TTC549 (cell line): ENCODE results near the gene UCP2.

Experiments
- FAIRE-seq: peaks from 2 replicates; lab custom pipeline; 2012; peaks lifted over from hg19 to GRCh38; lab: Jason Lieb, UNC

The UCP2 gene

GRCh38 chr11:73969991-73970800 lies 12.4 kb downstream of the UCP2 start:
- FAIRE-seq, result no peak

DNA sequence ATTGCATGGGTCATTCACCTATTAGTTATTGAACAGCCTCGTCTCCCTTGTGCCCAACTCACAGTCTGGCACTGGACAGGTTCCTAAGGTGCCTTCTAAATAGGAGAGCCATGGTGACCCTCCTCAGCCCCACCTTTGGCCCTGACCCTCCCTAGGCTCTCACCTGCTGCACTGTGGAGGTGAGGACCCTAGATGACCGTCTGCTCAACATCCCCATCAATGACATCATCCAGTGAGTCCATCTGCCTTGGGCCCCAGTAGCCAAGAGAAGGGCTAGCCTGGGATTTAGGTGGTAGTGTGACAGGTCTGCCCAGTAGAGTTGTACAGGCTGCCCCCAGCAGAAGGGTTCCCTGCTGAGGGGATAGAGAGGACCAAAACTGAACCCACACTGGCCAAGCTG lies 13.6 kb downstream of the UCP2 start:
- no peak for FAIRE-seq

GRCh38 chr11:73968356-73968966 lies 14.2 kb downstream of the UCP2 start:
- FAIRE-seq, result no peak

- no peak for FAIRE-seq
These were observed 16.9 kb downstream of the UCP2 start for GRCh38 chr11:73965764-73966121.

DNA sequence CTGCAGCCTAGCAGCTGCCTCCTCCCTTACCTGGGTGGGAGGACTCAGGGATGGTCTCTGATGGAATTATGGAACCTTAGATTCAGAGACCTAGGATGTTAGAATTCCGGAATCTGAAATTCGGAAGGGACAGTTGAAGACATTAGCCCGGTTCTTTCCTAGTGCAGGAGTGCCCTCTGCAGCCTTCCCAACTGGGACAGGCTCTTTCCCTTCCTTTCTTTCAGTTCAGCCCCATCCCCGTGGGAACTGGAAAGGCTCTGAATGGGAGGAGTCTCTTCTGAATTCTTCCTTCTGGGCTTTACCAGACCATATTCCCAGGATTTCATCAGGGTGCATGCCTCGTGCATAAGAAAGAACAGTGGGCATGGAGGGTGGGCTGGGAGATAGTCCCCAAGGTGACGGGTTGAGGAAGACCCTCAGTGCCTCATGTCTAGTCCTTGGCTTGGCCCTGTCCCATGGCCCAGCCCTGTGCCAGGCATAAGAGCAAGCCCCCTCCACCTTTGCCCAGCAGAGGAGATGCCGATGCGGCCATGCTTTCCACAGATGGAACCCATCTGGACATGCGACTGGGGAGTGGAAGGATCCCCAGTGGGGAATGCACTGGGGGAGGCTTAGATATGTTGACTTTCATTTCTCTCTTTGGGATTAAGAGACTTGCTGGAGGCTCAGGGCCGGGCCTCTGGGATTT lies 17.4 kb downstream of the UCP2 start:
- FAIRE-seq, result no peak

- FAIRE-seq, result no peak
These were observed 18.8 kb downstream of the UCP2 start for GRCh38 chr11:73963861-73964260.

GRCh38 chr11:73962101-73962705 lies 20.4 kb downstream of the UCP2 start:
- no peak for FAIRE-seq

GRCh38 chr11:73961321-73961720 lies 21.3 kb downstream of the UCP2 start:
- no peak for FAIRE-seq

- no peak for FAIRE-seq
These were observed 24.0 kb downstream of the UCP2 start for GRCh38 chr11:73958521-73959141.

DNA sequence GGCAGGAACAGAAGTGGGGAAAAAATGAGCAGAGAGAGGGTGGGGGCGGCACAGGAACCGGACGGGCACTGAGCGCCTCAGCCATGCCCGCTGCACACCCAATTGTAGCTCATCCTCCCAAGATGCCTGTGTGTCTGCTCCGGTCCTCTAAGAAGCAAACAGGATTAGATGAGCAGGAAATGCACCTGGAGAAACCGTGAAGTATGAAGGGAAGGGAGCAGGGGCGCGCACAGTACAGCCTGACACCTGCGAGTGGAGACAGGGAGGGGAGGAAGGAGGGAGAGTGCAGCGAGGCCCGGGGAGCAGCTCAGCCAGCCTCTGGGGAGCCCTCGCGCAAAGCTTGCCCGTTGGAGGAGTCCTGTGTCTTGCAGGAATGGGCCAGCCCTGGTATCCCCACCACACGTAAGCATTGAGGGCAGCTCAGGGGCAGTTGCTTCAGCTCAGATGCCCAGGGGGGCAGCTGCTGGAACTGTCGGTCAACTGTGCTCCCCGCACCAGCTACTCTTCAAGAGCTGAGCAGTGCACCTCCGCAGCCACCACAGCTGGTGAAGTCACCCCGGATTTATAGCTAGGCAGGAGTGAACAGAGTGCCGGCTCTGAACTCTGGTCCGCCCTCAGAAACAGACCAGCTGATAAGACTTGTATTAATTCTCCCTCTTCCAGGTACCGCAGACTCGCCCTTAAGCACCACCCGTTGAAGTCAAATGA lies 24.8 kb downstream of the UCP2 start:
- FAIRE-seq, result no peak

- FAIRE-seq, result no peak
These were observed 25.6 kb downstream of the UCP2 start for GRCh38 chr11:73956876-73957653.

DNA sequence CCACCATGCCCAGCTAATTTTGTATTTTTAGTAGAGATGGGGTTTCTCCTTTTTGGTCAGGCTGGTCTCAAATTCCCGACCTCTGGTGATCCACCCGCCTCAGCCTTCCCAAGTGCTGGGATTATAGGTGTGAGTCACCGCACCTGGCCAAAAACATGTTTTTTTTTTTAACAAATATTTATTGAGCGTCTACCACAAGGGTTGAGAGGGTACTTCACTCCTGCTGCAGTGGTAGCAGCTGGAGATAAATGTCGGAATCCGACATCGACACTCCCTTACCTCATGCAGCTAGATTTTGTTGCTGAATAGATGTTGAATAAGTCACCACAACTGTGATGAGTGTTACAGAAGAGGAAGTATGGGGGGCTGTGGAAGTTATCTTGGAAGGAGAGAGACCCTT lies 30.8 kb downstream of the UCP2 start:
- FAIRE-seq, result no peak

GRCh38 chr11:73950869-73951710 lies 31.6 kb downstream of the UCP2 start, which contains the start of gene DNAJB13:
Gene DNAJB13 (plus strand): TSS chr11:73951026. CDS start chr11:73951070, 44 bp downstream.
- no peak for FAIRE-seq

DNA sequence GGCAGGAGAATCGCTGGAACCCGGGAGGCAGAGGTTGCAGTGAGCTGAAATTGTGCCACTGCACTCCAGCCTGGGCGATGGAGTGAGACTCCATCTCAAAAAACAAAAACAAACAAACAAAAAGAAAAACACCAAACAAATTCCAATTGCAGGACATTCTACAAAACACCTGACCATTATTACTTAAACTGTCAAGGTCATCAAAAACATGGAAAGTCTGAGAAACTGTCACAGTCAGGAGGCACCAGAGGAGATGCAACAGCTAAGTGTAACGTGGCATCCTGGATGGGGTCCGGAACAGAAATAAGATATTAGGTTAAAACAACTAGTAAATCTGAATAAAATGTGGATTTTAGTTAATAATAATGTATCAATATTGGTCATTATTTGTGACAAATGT lies 32.7 kb downstream of the UCP2 start:
- no peak for FAIRE-seq

- FAIRE-seq, result no peak
These were observed 33.4 kb downstream of the UCP2 start for GRCh38 chr11:73949246-73949645.

DNA sequence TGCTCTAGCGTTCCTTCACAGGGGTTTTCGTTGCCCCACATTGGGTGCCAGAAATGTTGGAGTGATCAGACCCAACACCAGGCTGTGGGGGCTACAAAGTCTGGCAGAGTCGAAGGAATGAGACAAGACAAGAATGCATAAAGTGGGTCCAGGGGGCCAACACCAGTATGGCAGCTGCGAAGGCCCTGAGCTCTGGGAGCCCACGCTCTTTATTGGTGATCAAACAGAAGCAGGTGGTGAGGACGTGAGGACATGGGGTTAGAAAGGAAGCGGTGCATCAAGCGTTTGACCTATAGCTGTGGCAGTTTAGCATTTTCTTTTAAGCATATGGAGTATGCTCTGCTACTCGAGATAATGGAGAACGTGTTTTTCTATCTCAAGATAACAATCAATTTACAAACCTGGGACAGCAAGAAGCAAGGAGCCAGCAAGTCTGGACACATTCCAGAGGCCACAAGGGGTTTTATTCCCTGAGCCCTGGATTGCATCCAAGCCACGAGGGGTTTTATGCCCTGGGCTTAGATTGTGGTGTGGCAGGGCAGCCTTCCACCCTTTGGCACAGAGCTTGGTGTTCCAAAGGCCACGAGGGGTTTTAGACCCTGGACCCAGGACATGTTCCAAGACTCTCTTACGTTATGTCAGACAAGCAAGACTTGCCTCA lies 35.7 kb downstream of the UCP2 start:
- FAIRE-seq, result no peak

DNA sequence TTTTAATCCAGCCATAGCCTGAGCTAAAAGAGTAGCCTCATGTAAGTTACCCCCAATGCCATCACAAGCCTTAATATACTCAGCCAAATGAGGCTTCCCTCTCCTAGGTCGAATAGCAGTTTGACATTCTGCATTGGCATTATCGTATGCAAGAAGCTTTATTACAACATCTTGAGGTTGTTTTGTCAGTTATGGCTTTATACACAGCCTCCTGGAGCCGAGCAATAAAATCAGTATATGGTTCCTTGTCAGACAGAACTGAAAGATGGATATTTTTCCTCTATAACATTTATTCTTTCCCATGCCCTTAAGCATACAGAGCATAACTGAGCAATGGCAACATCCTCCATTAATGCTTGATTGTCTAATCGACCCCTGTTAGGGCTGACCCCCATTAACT lies 37.2 kb downstream of the UCP2 start:
- FAIRE-seq, result no peak

- FAIRE-seq, result no peak
These were observed 37.7 kb downstream of the UCP2 start for GRCh38 chr11:73944901-73945300.

DNA sequence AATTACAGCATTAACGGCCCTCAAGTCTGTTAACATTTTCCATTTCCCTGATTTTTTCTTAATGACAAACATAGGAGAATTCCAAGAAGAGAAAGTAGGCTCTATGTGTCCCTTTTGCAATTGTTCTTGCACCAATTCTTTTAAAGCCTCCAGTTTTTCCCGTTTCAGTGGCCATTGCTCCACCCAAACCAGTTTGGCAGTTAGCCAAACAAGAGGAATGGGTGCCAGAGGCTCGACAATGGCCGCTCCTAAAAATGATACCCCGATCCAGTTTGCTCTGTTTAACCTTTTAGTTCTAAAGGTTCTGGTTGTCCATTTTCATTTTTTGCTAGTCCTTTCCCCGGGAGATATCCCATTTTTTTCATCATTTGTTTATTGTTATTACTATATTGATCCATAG lies 38.6 kb downstream of the UCP2 start:
- no peak for FAIRE-seq

DNA sequence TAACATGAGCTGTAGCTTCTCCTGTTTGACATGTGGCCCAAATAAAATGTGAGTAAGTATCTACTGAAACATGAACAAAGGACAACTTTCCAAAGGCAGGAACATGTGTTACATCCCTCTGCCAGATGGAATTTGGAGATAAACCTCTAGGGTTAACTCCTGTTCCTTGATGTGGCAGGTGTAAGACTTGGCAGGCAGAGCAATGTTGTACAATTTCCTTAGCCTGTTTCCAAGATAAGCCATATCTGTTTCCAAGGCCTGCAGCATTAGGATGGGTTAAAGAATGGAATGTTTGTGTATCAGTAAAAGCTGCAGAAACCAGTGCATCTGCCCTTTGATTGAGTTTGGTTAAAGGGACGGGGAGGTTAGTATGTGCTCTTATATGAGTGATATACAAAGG lies 40.6 kb downstream of the UCP2 start:
- no peak for FAIRE-seq
